ENCODE results near the gene TPBG. TPM values are rescaled to one million over a fixed set of nuclear protein-coding genes. Genes with fewer than 3 reads are reported as not detected.

Gene TPBG
- total RNA-seq, 1 donor from 2014 or later, result 120 TPM

- FAIRE-seq, result no peak
Measured at GRCh38 chr6:82333781-82334180, 29.8 kb upstream of the TPBG start.

GRCh38 chr6:82337688-82338257 is 25.8 kb upstream of the TPBG start:
- no peaks in the 10 kb centered on the region for H3K36me3 ChIP-seq (ENCODE audit: control insufficient read depth, insufficient read depth, low read length)
- peak; percentile 97 for FAIRE-seq
- peak; percentile 27 for TF ChIP-seq CTCF (IDR thresholded peaks at IDR 0.05; ENCODE audit: insufficient read depth, low read length, severe bottlenecking)
- no peak overlapping the region for H3K4me3 ChIP-seq (ENCODE audit: low read depth, low read length)
- peak; percentile 95 for DNase-seq (ENCODE audit: low read depth)
- H3K27me3 ChIP-seq (ENCODE audit: control insufficient read depth, insufficient read depth, low read length), result no peaks in the 10 kb centered on the region

More at GRCh38 chr6:82333781-82334180, 29.8 kb upstream of the TPBG start:
- no peaks in the 10 kb centered on the region for H3K36me3 ChIP-seq (ENCODE audit: control insufficient read depth, insufficient read depth, low read length)
- TF ChIP-seq CTCF (IDR thresholded peaks at IDR 0.05; ENCODE audit: insufficient read depth, low read length, severe bottlenecking), result no peak
- no peak for DNase-seq (ENCODE audit: low read depth)
- H3K4me3 ChIP-seq (ENCODE audit: low read depth, low read length), result no peak overlapping the region
- no peaks in the 10 kb centered on the region for H3K27me3 ChIP-seq (ENCODE audit: control insufficient read depth, insufficient read depth, low read length)

- H3K4me3 ChIP-seq (ENCODE audit: low read depth, low read length), result no peak overlapping the region
- H3K36me3 ChIP-seq (ENCODE audit: control insufficient read depth, insufficient read depth, low read length), result no peaks in the 10 kb centered on the region
- DNase-seq (ENCODE audit: low read depth) (no peak), FAIRE-seq (peak; percentile 80)
- no peaks in the 10 kb centered on the region for H3K27me3 ChIP-seq (ENCODE audit: control insufficient read depth, insufficient read depth, low read length)
- no peak for TF ChIP-seq CTCF (IDR thresholded peaks at IDR 0.05; ENCODE audit: insufficient read depth, low read length, severe bottlenecking)
Measured at GRCh38 chr6:82348130-82348529, 15.5 kb upstream of the TPBG start.

- peak; percentile 34 for DNase-seq (ENCODE audit: low read depth)
- no peak for TF ChIP-seq CTCF (IDR thresholded peaks at IDR 0.05; ENCODE audit: insufficient read depth, low read length, severe bottlenecking)
- H3K4me3 ChIP-seq (ENCODE audit: low read depth, low read length), result no peak overlapping the region
- no peak for FAIRE-seq
- no peaks in the 10 kb centered on the region for H3K27me3 ChIP-seq (ENCODE audit: control insufficient read depth, insufficient read depth, low read length)
- no peaks in the 10 kb centered on the region for H3K36me3 ChIP-seq (ENCODE audit: control insufficient read depth, insufficient read depth, low read length)
Measured at GRCh38 chr6:82353848-82354247, 9.8 kb upstream of the TPBG start.

GRCh38 chr6:82360552-82360951 is 3.1 kb upstream of the TPBG start:
- Histone ChIP-seq H3K4me3 (ENCODE audit: low read depth, low read length) (no peak overlapping the region), H3K27me3 (ENCODE audit: control insufficient read depth, insufficient read depth, low read length) (no peaks in the 10 kb centered on the region), H3K36me3 (ENCODE audit: control insufficient read depth, insufficient read depth, low read length) (peaks cover 1% of the 10 kb centered on the region)
- FAIRE-seq (no peak), DNase-seq (ENCODE audit: low read depth) (no peak)
- TF ChIP-seq CTCF (IDR thresholded peaks at IDR 0.05; ENCODE audit: insufficient read depth, low read length, severe bottlenecking), result no peak

- DNase-seq (ENCODE audit: low read depth) (no peak), FAIRE-seq (no peak)
- no peaks in the 10 kb centered on the region for H3K27me3 ChIP-seq (ENCODE audit: control insufficient read depth, insufficient read depth, low read length)
- H3K36me3 ChIP-seq (ENCODE audit: control insufficient read depth, insufficient read depth, low read length), result peaks cover 4% of the 10 kb centered on the region
- TF ChIP-seq CTCF (IDR thresholded peaks at IDR 0.05; ENCODE audit: insufficient read depth, low read length, severe bottlenecking), result no peak
- H3K4me3 ChIP-seq (ENCODE audit: low read depth, low read length), result no peak overlapping the region
Measured at GRCh38 chr6:82361631-82362030, 2.0 kb upstream of the TPBG start.

All from bronchial epithelial cell (primary cell).